ENCODE results near the gene MYO15A. TPM values are rescaled to one million over a fixed set of nuclear protein-coding genes. Genes with fewer than 3 reads are reported as not detected.

Gene MYO15A
- total RNA-seq, 1 experiment from 2014 or later, result 0.36 TPM

GRCh38 chr17:18159551-18160120, 51.1 kb downstream of the MYO15A start:
- intact Hi-C loops (cut with micrococcal nuclease; ENCODE audit: unreplicated experiment), result no loop called here
- in situ Hi-C loops (cut with HindIII; ENCODE audit: low pct_unique_long_range_greater_than_20kb, low sequenced_read_pairs), result no loop called here

GRCh38 chr17:18160128-18160856, 51.7 kb downstream of the MYO15A start:
- CTCF ChIA-PET, result no interaction called here
- BruUV-seq (replicated peaks), result no TSS peak
- POLR2A ChIA-PET, result no interaction called here
- TF ChIP-seq REST (IDR thresholded peaks at IDR 0.05; ENCODE audit: insufficient read depth in 1 of 2, low read depth in 2 of 2, low read length in 1 of 2) (no peak), CTCF (IDR thresholded peaks at IDR 0.05) (no peak), POLR2AphosphoS5 (IDR thresholded peaks at IDR 0.05; ENCODE audit: low read depth, low read length) (no peak), SIN3A (IDR thresholded peaks at IDR 0.05; ENCODE audit: borderline replicate concordance, insufficient read depth, low read depth, low read length) (no peak), TCF7L2 (IDR thresholded peaks at IDR 0.05; ENCODE audit: low read depth, low read length) (no peak)
- Histone ChIP-seq H3K4me1 (ENCODE audit: control insufficient read depth, insufficient read depth, low read length) (no peaks in the 10 kb centered on the region), H3K36me3 (ENCODE audit: control insufficient read depth, insufficient read depth, low read length) (no peaks in the 10 kb centered on the region), H3K4me3 (ENCODE audit: low read depth in 2 of 2, low read length in 2 of 2) (no peak overlapping the region), H3K27me3 (ENCODE audit: control insufficient read depth, insufficient read depth, low read length) (no peaks in the 10 kb centered on the region), H3K27ac (ENCODE audit: low read length) (no peak overlapping the region), H3K9me3 (ENCODE audit: control insufficient read depth, insufficient read depth, low read depth, low read length) (no peaks in the 10 kb centered on the region)
- intact Hi-C loops (cut with micrococcal nuclease; ENCODE audit: unreplicated experiment), result no loop called here
- in situ Hi-C loops (cut with HindIII; ENCODE audit: low pct_unique_long_range_greater_than_20kb, low sequenced_read_pairs), result no loop called here
- DNase-seq (ENCODE audit: low read depth, low spot score) (no peak), ATAC-seq (no peak)

More at GRCh38 chr17:18159551-18160120, 51.1 kb downstream of the MYO15A start:
- POLR2A ChIA-PET, result no interaction called here
- H3K27me3 ChIP-seq (ENCODE audit: control insufficient read depth, insufficient read depth, low read length), result no peaks in the 10 kb centered on the region
- no peaks in the 10 kb centered on the region for H3K9me3 ChIP-seq (ENCODE audit: control insufficient read depth, insufficient read depth, low read depth, low read length)
- no peak overlapping the region for H3K4me3 ChIP-seq (ENCODE audit: low read depth in 2 of 2, low read length in 2 of 2)
- no peaks in the 10 kb centered on the region for H3K36me3 ChIP-seq (ENCODE audit: control insufficient read depth, insufficient read depth, low read length)
- no peaks in the 10 kb centered on the region for H3K4me1 ChIP-seq (ENCODE audit: control insufficient read depth, insufficient read depth, low read length)
- no peak overlapping the region for H3K27ac ChIP-seq (ENCODE audit: low read length)
- DNase-seq (ENCODE audit: low read depth, low spot score), result no peak
- BruUV-seq (replicated peaks), result no TSS peak
- TF ChIP-seq TCF7L2 (IDR thresholded peaks at IDR 0.05; ENCODE audit: low read depth, low read length) (no peak), POLR2AphosphoS5 (IDR thresholded peaks at IDR 0.05; ENCODE audit: low read depth, low read length) (no peak), SIN3A (IDR thresholded peaks at IDR 0.05; ENCODE audit: borderline replicate concordance, insufficient read depth, low read depth, low read length) (no peak), REST (IDR thresholded peaks at IDR 0.05; ENCODE audit: insufficient read depth in 1 of 2, low read depth in 2 of 2, low read length in 1 of 2) (no peak)
- ATAC-seq, result no peak
- CTCF ChIA-PET, result no interaction called here

Measured in Panc1 (cell line).